Measurements from ENCODE around the gene FOXP1. TPM values are rescaled to one million over a fixed set of nuclear protein-coding genes. Genes with fewer than 3 reads are reported as not detected.

FOXP1 gene
- polyA plus RNA-seq, 1 donor from 2014 or later, result 5.6 TPM

GRCh38 chr3:71428841-71429596 lies 154.5 kb downstream of the FOXP1 start:
- no peak overlapping the region for H3K9ac ChIP-seq (ENCODE audit: low read length)

GRCh38 chr3:71425491-71426071 lies 157.9 kb downstream of the FOXP1 start:
- H3K79me2 ChIP-seq (replicated peaks; ENCODE audit: insufficient read depth, low read length), result no peaks in the 10 kb centered on the region
- no peaks in the 10 kb centered on the region for H3F3A ChIP-seq (ENCODE audit: insufficient read depth, low read length, poor library complexity, severe bottlenecking)
- no peak for TF ChIP-seq CTCF (IDR thresholded peaks at IDR 0.05; ENCODE audit: poor library complexity, severe bottlenecking)
- TF ChIP-seq RAD21 (conservative IDR thresholded peaks at IDR 0.05), result no peak
- TF ChIP-seq POLR2AphosphoS5 (IDR thresholded peaks at IDR 0.05), result no peak
- TF ChIP-seq TAF1 (IDR thresholded peaks at IDR 0.05; ENCODE audit: low read depth), result no peak
- no peak for TF ChIP-seq EP300 (conservative IDR thresholded peaks at IDR 0.05; ENCODE audit: poor library complexity, severe bottlenecking)
- TF ChIP-seq SMC3 (conservative IDR thresholded peaks at IDR 0.05; ENCODE audit: poor library complexity), result no peak
- no peak for TF ChIP-seq EZH2 (IDR thresholded peaks at IDR 0.05; ENCODE audit: borderline replicate concordance, insufficient read depth, low read length, poor library complexity, severe bottlenecking)

More at GRCh38 chr3:71428841-71429596, 154.5 kb downstream of the FOXP1 start:
- TF ChIP-seq EZH2 (IDR thresholded peaks at IDR 0.05; ENCODE audit: borderline replicate concordance, insufficient read depth, low read length, poor library complexity, severe bottlenecking) (no peak), CTCF (IDR thresholded peaks at IDR 0.05; ENCODE audit: poor library complexity, severe bottlenecking) (no peak), RAD21 (conservative IDR thresholded peaks at IDR 0.05) (no peak), SMC3 (conservative IDR thresholded peaks at IDR 0.05; ENCODE audit: poor library complexity) (no peak), MXI1 (conservative IDR thresholded peaks at IDR 0.05; ENCODE audit: poor library complexity, severe bottlenecking) (no peak), EP300 (conservative IDR thresholded peaks at IDR 0.05; ENCODE audit: poor library complexity, severe bottlenecking) (no peak), POLR2AphosphoS5 (IDR thresholded peaks at IDR 0.05) (no peak), TAF1 (IDR thresholded peaks at IDR 0.05; ENCODE audit: low read depth) (no peak)
- TF ChIP-seq, protein P1, sequence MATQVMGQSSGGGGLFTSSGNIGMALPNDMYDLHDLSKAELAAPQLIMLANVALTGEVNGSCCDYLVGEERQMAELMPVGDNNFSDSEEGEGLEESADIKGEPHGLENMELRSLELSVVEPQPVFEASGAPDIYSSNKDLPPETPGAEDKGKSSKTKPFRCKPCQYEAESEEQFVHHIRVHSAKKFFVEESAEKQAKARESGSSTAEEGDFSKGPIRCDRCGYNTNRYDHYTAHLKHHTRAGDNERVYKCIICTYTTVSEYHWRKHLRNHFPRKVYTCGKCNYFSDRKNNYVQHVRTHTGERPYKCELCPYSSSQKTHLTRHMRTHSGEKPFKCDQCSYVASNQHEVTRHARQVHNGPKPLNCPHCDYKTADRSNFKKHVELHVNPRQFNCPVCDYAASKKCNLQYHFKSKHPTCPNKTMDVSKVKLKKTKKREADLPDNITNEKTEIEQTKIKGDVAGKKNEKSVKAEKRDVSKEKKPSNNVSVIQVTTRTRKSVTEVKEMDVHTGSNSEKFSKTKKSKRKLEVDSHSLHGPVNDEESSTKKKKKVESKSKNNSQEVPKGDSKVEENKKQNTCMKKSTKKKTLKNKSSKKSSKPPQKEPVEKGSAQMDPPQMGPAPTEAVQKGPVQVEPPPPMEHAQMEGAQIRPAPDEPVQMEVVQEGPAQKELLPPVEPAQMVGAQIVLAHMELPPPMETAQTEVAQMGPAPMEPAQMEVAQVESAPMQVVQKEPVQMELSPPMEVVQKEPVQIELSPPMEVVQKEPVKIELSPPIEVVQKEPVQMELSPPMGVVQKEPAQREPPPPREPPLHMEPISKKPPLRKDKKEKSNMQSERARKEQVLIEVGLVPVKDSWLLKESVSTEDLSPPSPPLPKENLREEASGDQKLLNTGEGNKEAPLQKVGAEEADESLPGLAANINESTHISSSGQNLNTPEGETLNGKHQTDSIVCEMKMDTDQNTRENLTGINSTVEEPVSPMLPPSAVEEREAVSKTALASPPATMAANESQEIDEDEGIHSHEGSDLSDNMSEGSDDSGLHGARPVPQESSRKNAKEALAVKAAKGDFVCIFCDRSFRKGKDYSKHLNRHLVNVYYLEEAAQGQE (IDR thresholded peaks at IDR 0.05; ENCODE audit: borderline replicate concordance), result no peak
- Histone ChIP-seq H3K4me2 (ENCODE audit: low read length) (no peak overlapping the region), H2AFZ (ENCODE audit: low read depth, low read length) (no peak overlapping the region), H3F3A (ENCODE audit: insufficient read depth, low read length, poor library complexity, severe bottlenecking) (no peaks in the 10 kb centered on the region), H3K9me3 (ENCODE audit: low read length) (no peaks in the 10 kb centered on the region), H3K36me3 (ENCODE audit: insufficient read depth, low read length) (no peaks in the 10 kb centered on the region), H3K4me3 (ENCODE audit: low read length) (no peak overlapping the region), H3K27me3 (ENCODE audit: insufficient read depth, low read depth, low read length) (no peaks in the 10 kb centered on the region), H3K27ac (ENCODE audit: low read length) (no peak overlapping the region), H3K79me2 (replicated peaks; ENCODE audit: insufficient read depth, low read length) (no peaks in the 10 kb centered on the region), H3K9me2 (ENCODE audit: insufficient read depth, low read length) (no peaks in the 10 kb centered on the region), H4K20me1 (ENCODE audit: insufficient read depth) (no peaks in the 10 kb centered on the region)

More at GRCh38 chr3:71425491-71426071, 157.9 kb downstream of the FOXP1 start:
- Histone ChIP-seq H3K9me2 (ENCODE audit: insufficient read depth, low read length) (no peaks in the 10 kb centered on the region), H3K4me2 (ENCODE audit: low read length) (no peak overlapping the region), H3K4me3 (ENCODE audit: low read length) (no peak overlapping the region), H4K20me1 (ENCODE audit: insufficient read depth) (no peaks in the 10 kb centered on the region), H3K36me3 (ENCODE audit: insufficient read depth, low read length) (no peaks in the 10 kb centered on the region), H3K9me3 (ENCODE audit: low read length) (no peaks in the 10 kb centered on the region), H3K27ac (ENCODE audit: low read length) (no peak overlapping the region), H2AFZ (ENCODE audit: low read depth, low read length) (no peak overlapping the region), H3K9ac (ENCODE audit: low read length) (no peak overlapping the region), H3K27me3 (ENCODE audit: insufficient read depth, low read depth, low read length) (no peaks in the 10 kb centered on the region)
